Common myeloid progenitor, CD34-positive (primary cell): ENCODE data around the gene USP32.
"Not testable (repeated sequence)": the region's sequence is repeated elsewhere in the genome, so short reads cannot be mapped to it uniquely, and the experiment has no call there.

Experiments used
- CTCF ChIA-PET: fragments of 350-600 bp; sonication (Branson Sonifier 250); formaldehyde crosslinking; loops from one replicate; lab custom pipeline; 2021; ENCODE audit warnings: antibody characterized with exemption; lab: Charles Lee
- POLR2A ChIA-PET: fragments of 350-600 bp; sonication (Branson Sonifier 250); formaldehyde crosslinking; loops from one replicate; lab custom pipeline; 2021; ENCODE audit warnings: antibody characterized with exemption; lab: Charles Lee
- DNase-seq, 3 donors: peaks; one replicate each; pipeline versions ENCODE4 v3.0.0 to v3.0.0-alpha.2; 2013
- H3K27ac ChIP-seq, 2 experiments: 1 replicate in 1 of 2; 2 replicates in 1 of 2; pipeline ENCODE4 v1.7.0; 2013; ENCODE audit warnings: inconsistent platforms in 2 of 2, low read length in 2 of 2, mild to moderate bottlenecking in 2 of 2, low read depth in 1 of 2, moderate library complexity in 1 of 2; ENCODE audit not compliant: severe bottlenecking in 2 of 2, insufficient read depth in 1 of 2, poor library complexity in 1 of 2
- H3K27me3 ChIP-seq, 5 experiments: replicated peaks in 2 of 5; 1 replicate in 3 of 5; 2 replicates in 2 of 5; pipeline versions ENCODE4 v1.6.1 to v1.7.0; 2013; ENCODE audit warnings: low read length in 4 of 5, mild to moderate bottlenecking in 2 of 5, moderate library complexity in 2 of 5, inconsistent platforms in 1 of 5; ENCODE audit not compliant: insufficient read depth in 5 of 5, control insufficient read depth in 4 of 5
- H3K36me3 ChIP-seq, 4 experiments: 1 replicate in 2 of 4; 2 replicates in 2 of 4; pipeline versions ENCODE4 v1.6.1 to v1.7.0; 2013; ENCODE audit warnings: low read length in 3 of 4, control low read depth in 1 of 4, mild to moderate bottlenecking in 1 of 4; ENCODE audit not compliant: control insufficient read depth in 4 of 4, insufficient read depth in 4 of 4
- H3K4me1 ChIP-seq, 4 experiments: 1 replicate in 3 of 4; 2 replicates in 1 of 4; pipeline versions ENCODE4 v1.6.1 to v1.7.1; 2013; ENCODE audit warnings: low read length in 3 of 4, mild to moderate bottlenecking in 3 of 4, control low read depth in 1 of 4, inconsistent platforms in 1 of 4, moderate library complexity in 1 of 4; ENCODE audit not compliant: control insufficient read depth in 4 of 4, insufficient read depth in 4 of 4; ENCODE audit errors: control extremely low read depth in 1 of 4
- H3K4me3 ChIP-seq, 7 experiments: 1 replicate in 4 of 7; 2 replicates in 3 of 7; pipeline versions ENCODE4 v1.5.1 to v1.7.0; 2013; ENCODE audit warnings: mild to moderate bottlenecking in 7 of 7, low read length in 6 of 7, moderate library complexity in 6 of 7, inconsistent platforms in 2 of 7, low read depth in 2 of 7, control low read depth in 1 of 7; ENCODE audit not compliant: insufficient read depth in 4 of 7, control insufficient read depth in 1 of 7; ENCODE audit errors: extremely low read depth in 1 of 7
- H3K9me3 ChIP-seq, 5 experiments: 1 replicate in 4 of 5; 2 replicates in 1 of 5; pipeline versions ENCODE4 v1.6.1 to v1.7.1; 2013; ENCODE audit warnings: low read length in 4 of 5, mild to moderate bottlenecking in 2 of 5, inconsistent platforms in 1 of 5, low read depth in 1 of 5, moderate library complexity in 1 of 5; ENCODE audit not compliant: control insufficient read depth in 4 of 5, insufficient read depth in 2 of 5; ENCODE audit errors: control extremely low read depth in 1 of 5
- WGBS: methylation state at CpG from one replicate; pipeline ENCODE4 v1.1.5; 2013; ENCODE audit not compliant: insufficient coverage; 5-methylcytosine and 5-hydroxymethylcytosine counted together

Gene USP32

DNA sequence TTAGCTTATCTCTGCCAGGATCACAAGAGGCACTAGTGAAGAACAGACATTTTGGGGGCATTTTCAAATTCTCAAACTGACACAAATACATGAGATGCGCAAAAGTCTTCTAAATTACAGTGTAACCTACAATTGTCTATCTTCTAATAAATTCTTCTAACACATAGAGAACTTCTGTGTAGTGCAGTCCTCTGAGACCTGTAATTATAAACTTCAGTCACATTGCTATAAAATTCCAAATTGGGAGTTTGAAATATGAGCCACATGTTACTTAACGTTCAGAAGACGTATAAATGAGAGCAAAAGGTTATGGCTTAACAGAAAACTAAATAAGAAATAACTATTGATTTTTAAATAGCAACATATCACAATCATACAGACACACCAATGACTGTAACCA is 12.5 kb downstream of the USP32 start:
- H3K9me3 ChIP-seq, H3K36me3 ChIP-seq, CTCF ChIA-PET, DNase-seq, POLR2A ChIA-PET, H3K27ac ChIP-seq, H3K27me3 ChIP-seq, H3K4me3 ChIP-seq: not testable (repeated sequence)
- H3K4me1 ChIP-seq, result peaks cover 5 to 19% (median 11%) of the 10 kb centered on the region in 4 experiments
- no CpG with 5 or more reads among the region's 3 CpGs for WGBS

DNA sequence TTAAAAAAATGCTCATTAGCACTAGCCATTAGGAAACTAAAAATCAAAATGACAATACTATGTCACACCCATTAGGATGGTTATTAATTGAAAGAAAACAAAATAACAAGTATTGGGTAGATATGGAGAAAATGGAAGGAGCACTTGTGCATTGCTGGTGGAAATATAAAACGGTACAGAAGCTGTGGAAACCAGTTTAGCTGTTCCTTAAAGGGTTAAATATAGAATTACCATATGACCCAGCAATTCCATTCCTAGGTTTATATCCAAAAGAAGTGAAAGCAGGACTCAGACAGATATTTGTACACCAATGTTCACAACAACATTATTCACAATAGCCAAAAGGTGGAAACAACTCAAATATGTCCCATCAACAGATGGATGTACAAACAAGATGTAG is 13.7 kb downstream of the USP32 start:
- H3K9me3 ChIP-seq, CTCF ChIA-PET, H3K36me3 ChIP-seq, H3K27ac ChIP-seq, H3K27me3 ChIP-seq, H3K4me3 ChIP-seq, DNase-seq, H3K4me1 ChIP-seq, POLR2A ChIA-PET: not testable (repeated sequence)
- WGBS, result 100% methylated on average over 1 of the region's 1 CpG

DNA sequence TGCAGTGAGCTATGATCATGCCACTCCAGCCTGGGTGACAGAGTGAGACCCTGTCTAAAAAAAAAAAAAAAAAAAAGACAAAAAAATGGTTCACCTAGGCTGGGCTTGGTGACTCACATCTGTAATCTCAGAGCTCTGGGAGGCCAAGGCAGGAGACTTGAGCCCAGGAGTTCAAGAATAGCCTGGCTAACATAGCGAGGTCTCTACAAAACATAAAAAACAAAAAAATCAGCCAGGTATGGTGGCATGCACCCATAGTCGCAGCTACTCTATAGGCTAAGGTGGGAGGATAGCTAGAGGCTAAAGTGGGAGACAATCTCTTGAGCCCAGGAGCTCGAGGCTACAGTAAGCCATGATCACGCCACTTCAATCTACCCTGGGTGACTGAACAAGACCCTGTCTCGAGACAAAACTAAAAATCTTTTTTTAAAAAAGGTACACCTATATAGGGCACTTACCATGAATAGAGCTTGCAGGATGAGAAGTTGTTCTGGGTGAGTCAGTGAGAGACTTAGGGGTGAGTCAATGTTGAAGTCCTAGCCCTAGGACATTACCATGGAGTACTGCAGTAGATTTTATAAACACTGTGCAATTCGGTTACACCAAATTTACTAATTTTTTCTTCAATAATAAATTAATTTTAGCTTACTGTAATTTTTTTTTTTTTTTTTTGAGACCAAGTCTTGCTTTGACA is 19.0 kb downstream of the USP32 start:
- 100% methylated on average over 2 of the region's 6 CpGs for WGBS
- no peaks in the 10 kb centered on the region for H3K27me3 ChIP-seq
- H3K27ac ChIP-seq, result no peak overlapping the region
- CTCF ChIA-PET, result interaction anchor here (0.6 to 1.1 kb wide), 3 partner anchors 9 to 243 kb away, joined by 3 to 6 read pairs (median 3); no protein-coding TSS in a partner anchor
- peaks cover 9 to 26% (median 14%) of the 10 kb centered on the region in 4 experiments for H3K4me1 ChIP-seq
- peak in 1 of 3 donors; percentile 51 for DNase-seq
- POLR2A ChIA-PET, result interaction anchor here (0.6 to 0.9 kb wide), 2 partner anchors 19 to 23 kb away, joined by 4 read pairs; partner anchors contain the start of gene USP32
- no peaks in the 10 kb centered on the region for H3K36me3 ChIP-seq
- H3K4me3 ChIP-seq, result no peak overlapping the region
- H3K9me3 ChIP-seq, result no peaks in the 10 kb centered on the region

DNA sequence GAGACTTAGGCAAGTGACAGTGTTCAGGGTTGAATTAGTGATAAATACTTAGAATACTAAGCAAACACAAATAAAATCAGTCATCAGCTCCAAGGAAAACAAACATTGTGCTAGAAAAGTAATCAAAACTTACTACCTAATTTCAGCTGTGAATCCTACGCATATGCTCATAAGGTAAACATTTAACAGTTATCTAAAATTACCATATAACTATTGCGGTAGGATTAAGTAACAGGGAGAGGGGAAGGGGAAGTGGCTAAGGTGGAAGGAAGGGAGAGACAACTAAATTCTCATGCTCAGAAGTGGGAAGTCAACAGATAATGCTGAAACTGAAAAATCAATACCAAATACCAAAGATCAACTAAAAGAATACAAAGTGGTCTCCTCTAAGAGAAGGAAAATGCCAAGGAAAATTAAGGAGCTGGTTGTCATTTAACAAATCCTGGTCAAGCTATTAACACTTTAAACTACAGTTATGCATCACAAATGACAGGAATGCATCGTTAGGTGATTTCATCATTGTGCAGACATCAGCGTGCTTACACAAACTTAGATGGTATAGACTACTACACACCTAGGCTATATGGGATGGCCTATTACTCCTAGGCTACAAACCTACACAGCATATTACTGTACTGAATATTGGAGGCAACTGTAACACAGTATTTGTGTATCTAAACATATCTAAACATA is 20.0 kb downstream of the USP32 start:
- ChIA-PET POLR2A (interaction anchor here (0.8 kb wide), 1 partner anchor 12 kb away, joined by 3 read pairs; no protein-coding TSS in a partner anchor), CTCF (interaction anchor here (0.5 to 1.0 kb wide), 2 partner anchors 31 to 32 kb away, joined by 3 read pairs; no protein-coding TSS in a partner anchor)
- H3K4me1 ChIP-seq, result peaks cover 9 to 26% (median 14%) of the 10 kb centered on the region in 4 experiments
- no peaks in the 10 kb centered on the region for H3K27me3 ChIP-seq
- peak overlapping the region in 1 of 2 experiments; percentile 49 for H3K27ac ChIP-seq
- no peaks in the 10 kb centered on the region for H3K9me3 ChIP-seq
- DNase-seq, result peak; percentile 36 to 63 (median 55)
- 100% methylated on average over 1 of the region's 4 CpGs for WGBS
- H3K36me3 ChIP-seq, result no peaks in the 10 kb centered on the region
- H3K4me3 ChIP-seq, result peak overlapping the region in 3 of 7 experiments; percentile 8 to 31 (median 29)

DNA sequence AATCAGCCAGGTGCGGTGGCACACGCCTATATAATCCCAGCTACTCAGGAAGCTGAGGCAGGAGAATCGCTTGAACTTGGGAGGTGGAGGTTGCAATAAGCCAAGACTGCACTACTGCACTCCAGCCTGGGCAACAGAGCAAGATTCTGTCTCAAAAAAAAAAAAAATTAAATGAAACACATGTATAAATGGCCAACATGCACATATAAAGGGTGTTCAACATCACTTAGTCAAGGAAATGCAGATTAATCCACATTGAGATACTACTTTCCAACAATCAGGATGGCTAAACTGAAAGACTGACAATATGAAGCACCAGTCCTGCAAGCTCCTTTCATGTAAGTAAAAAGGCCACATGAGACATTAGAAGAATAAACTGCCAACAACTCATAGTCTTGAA is 20.5 kb downstream of the USP32 start:
- ChIA-PET CTCF (interaction anchor here (0.5 to 1.0 kb wide), 2 partner anchors 31 to 32 kb away, joined by 3 read pairs; no protein-coding TSS in a partner anchor), POLR2A (interaction anchor here (0.8 kb wide), 1 partner anchor 13 kb away, joined by 3 read pairs; no protein-coding TSS in a partner anchor)
- H3K27ac ChIP-seq, result peak overlapping the region in 1 of 2 experiments; percentile 49
- no peaks in the 10 kb centered on the region for H3K9me3 ChIP-seq
- H3K36me3 ChIP-seq, result no peaks in the 10 kb centered on the region
- DNase-seq, result no peak
- H3K27me3 ChIP-seq, result no peaks in the 10 kb centered on the region
- H3K4me1 ChIP-seq, result peaks cover 9 to 26% (median 14%) of the 10 kb centered on the region in 4 experiments
- peak overlapping the region in 4 of 7 experiments; percentile 7 to 29 (median 10) for H3K4me3 ChIP-seq
- WGBS, result 94% methylated on average over 3 of the region's 3 CpGs

DNA sequence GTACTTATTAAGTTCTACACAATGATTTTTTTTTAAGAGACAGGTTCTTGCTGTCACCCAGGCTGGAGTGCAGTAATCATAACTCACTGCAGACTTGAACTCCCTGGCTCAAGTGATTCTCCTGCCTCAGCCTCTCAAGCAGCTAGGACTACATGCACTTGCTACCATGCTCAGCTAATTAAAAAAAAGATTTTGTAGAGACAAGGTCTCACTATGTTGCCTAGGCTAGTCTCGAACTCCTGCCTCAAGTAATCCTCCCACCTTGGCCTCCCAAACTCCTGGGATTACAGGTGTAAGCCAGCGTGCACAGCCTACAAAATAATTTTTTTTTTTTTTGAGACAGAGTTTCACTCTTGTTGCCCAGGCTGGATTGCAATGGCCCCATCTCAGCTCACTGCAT is 22.2 kb downstream of the USP32 start:
- Histone ChIP-seq H3K36me3 (no peaks in the 10 kb centered on the region), H3K27ac (no peak overlapping the region), H3K4me3 (no peak overlapping the region), H3K4me1 (peaks cover 9 to 26% (median 14%) of the 10 kb centered on the region in 4 experiments), H3K9me3 (no peaks in the 10 kb centered on the region), H3K27me3 (no peaks in the 10 kb centered on the region)
- WGBS, result 100% methylated on average over 2 of the region's 2 CpGs
- DNase-seq, result no peak
- ChIA-PET CTCF (interaction anchor here (1.0 kb wide), 1 partner anchor 30 kb away, joined by 4 read pairs; no protein-coding TSS in a partner anchor), POLR2A (no interaction called here)
